AG09309 (cell line): ENCODE results near the gene HAGHL.
"Not testable (repeated sequence)": the region's sequence is repeated elsewhere in the genome, so short reads cannot be mapped to it uniquely, and the experiment has no call there.

Experiments used
- DNase-seq: peaks from one replicate; pipeline ENCODE4 v3.0.0-alpha.2; 2010; ENCODE audit warnings: low read depth
- H3K4me3 ChIP-seq: 2 replicates; pipeline ENCODE4 v1.5.1; 2011; ENCODE audit warnings: mild to moderate bottlenecking, low read depth, low read length, moderate library complexity; ENCODE audit not compliant: control insufficient read depth
- CTCF ChIP-seq: IDR thresholded peaks from 2 replicates; pipeline ENCODE4 v1.5.1; 2011; ENCODE audit warnings: mild to moderate bottlenecking, low read depth, low read length, inconsistent platforms; ENCODE audit not compliant: insufficient read depth, control insufficient read depth; ENCODE audit errors: missing control alignments

Gene HAGHL

GRCh38 chr16:684071-684794 is 42.7 kb upstream of the HAGHL start, which contains the start of gene JMJD8:
Gene JMJD8, minus strand, starts transcription at chr16:684334. Its CDS starts 15 bp downstream, at chr16:684319.
- TF ChIP-seq CTCF: no peak
- DNase-seq: peak; percentile 69
- peak within 1 kb of the TSS; percentile 63 for H3K4me3 ChIP-seq

GRCh38 chr16:684961-685696 is 41.8 kb upstream of the HAGHL start:
- H3K4me3 ChIP-seq: no peak overlapping the region; the same call in 1 of the 2 replicates
- DNase-seq: no peak
- no peak for TF ChIP-seq CTCF

- H3K4me3 ChIP-seq: no peak overlapping the region
- peak; percentile 71 for TF ChIP-seq CTCF
- DNase-seq: no peak
Measured at GRCh38 chr16:685967-686366, 40.9 kb upstream of the HAGHL start.

GRCh38 chr16:686459-687260 is 40.2 kb upstream of the HAGHL start:
- H3K4me3 ChIP-seq: no peak overlapping the region
- DNase-seq: no peak
- no peak for TF ChIP-seq CTCF

GRCh38 chr16:687499-687898 is 39.4 kb upstream of the HAGHL start:
- no peak overlapping the region for H3K4me3 ChIP-seq
- TF ChIP-seq CTCF: no peak
- DNase-seq: no peak

- no peak for TF ChIP-seq CTCF
Measured at GRCh38 chr16:689175-689897, 37.6 kb upstream of the HAGHL start.

GRCh38 chr16:691242-691641 is 35.7 kb upstream of the HAGHL start:
- DNase-seq, H3K4me3 ChIP-seq: not testable (repeated sequence)

More at GRCh38 chr16:689175-689897, 37.6 kb upstream of the HAGHL start:
- no peak for DNase-seq
- H3K4me3 ChIP-seq: peak overlapping the region; percentile 96
